AG09319 (cell line): ENCODE data around the gene TMEM132E.

Experiments
- DNase-seq: peaks from one replicate; pipeline ENCODE4 v3.0.0-alpha.2; 2010; ENCODE audit warnings: low read depth; ENCODE audit errors: extremely low read depth
- TF ChIP-seq, protein P1 (sequence below): IDR thresholded peaks from 2 replicates; pipeline ENCODE4 v1.5.1; 2011; ENCODE audit warnings: low read depth, mild to moderate bottlenecking, inconsistent platforms, low read length, moderate library complexity

TMEM132E gene

DNA sequence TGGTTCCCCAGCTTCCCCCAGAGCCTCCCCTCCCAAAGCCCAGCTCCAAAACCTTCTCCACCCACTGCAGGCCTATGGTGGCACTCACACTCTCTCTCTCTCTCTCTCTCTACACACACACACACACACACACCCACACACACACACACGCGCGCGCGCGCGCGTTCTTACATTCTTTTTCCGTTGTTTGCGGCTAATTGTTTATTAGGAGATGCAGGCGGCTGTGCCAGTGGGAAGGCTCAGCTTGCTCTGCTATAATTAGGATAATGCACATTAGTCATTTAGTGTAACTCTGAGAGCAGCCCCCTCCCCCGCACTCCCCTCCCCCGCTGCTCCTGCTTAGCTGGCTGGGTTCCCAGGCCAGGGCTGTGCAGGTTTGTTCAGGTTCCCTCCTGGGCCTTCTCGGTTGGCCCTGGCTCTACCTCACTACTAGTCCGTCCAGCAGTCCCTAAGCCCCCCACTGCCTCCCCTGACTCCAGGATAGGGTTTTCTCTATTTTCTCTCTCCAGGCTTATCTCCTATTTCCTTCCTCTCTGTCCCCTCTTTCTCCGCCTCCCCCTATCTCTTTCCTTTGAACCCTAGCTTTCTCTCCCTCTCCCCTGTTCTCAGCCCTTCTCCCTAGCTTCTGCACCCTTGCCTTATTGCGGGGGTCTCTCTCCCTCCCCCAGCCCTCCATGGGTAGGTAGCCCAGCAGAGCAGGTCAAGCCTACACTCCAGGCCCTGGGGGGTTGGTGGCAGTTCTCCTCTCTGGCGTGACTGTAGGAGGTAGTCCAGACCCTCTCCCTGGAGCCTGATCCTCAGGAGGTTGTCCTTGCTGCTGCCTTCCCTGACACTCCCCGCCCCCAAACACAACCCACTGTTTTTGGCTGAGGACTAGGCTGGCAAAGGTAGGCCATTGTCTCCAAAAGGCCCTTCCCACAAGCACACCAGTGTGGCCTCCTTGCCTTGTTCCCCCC, 34.0 kb downstream of the TMEM132E start:
- DNase-seq: no peak
- TF ChIP-seq, protein P1, sequence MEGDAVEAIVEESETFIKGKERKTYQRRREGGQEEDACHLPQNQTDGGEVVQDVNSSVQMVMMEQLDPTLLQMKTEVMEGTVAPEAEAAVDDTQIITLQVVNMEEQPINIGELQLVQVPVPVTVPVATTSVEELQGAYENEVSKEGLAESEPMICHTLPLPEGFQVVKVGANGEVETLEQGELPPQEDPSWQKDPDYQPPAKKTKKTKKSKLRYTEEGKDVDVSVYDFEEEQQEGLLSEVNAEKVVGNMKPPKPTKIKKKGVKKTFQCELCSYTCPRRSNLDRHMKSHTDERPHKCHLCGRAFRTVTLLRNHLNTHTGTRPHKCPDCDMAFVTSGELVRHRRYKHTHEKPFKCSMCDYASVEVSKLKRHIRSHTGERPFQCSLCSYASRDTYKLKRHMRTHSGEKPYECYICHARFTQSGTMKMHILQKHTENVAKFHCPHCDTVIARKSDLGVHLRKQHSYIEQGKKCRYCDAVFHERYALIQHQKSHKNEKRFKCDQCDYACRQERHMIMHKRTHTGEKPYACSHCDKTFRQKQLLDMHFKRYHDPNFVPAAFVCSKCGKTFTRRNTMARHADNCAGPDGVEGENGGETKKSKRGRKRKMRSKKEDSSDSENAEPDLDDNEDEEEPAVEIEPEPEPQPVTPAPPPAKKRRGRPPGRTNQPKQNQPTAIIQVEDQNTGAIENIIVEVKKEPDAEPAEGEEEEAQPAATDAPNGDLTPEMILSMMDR: no peak

DNA sequence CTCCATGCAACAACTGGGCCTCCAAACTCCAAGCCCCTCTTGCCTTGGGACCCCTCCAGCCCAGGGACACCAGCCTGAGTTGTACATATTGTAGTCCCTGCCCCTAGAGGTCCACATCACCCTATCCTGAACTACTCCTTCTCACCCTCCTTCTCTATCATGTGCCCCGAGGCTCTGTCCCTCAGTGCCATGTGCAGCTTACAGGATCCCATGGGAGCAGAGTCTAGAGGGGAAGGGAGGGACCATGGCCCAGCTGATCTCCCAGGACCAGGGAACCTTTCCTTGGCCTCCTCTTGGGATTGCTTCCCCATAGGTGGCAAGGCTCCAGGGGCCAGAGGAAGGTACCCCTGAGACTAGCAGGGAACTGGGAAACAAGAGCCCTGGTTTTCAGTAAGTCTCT, 35.3 kb downstream of the TMEM132E start:
- TF ChIP-seq, protein P1: no peak
- DNase-seq: no peak

DNA sequence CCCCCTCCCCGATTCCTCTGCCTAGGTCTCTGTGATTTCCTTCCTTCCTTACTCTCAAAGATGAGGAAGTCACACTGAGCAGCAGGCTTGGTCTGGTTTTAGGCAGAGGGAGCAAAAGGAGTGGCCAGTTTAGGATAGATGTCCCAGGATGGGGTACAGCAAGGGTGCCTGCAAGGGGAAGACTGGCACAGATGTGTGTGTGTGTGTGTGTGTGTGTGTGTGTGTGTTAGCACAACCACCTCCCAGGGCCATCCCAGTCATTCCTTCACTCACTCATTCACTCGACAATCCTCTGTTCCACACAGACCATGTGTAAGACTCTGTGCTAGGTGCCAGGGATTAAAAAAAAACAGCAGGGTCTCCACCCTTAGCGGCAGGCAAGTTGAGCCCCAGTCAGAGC, 35.9 kb downstream of the TMEM132E start:
- TF ChIP-seq, protein P1: no peak
- no peak for DNase-seq

DNA sequence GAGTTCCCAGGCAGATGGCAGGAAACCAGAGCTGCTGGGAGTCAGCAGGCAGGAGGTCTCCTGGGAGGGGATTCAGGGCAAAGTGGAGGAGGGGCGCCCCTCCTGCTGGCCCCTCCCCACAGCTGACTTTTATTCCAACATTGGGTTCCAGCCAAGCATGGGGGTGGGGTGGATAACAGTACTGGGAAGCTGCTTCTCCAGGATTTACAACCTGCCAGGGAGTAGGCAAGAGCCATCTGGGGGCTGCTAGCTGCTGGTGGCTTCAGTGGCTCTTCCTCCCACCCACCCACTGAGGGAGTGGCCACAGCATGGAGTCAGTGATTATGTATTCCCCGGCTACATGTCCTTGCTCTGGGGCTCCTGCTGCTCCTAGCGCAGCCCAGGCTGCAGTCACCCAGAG, 36.8 kb downstream of the TMEM132E start:
- TF ChIP-seq, protein P1: no peak

DNA sequence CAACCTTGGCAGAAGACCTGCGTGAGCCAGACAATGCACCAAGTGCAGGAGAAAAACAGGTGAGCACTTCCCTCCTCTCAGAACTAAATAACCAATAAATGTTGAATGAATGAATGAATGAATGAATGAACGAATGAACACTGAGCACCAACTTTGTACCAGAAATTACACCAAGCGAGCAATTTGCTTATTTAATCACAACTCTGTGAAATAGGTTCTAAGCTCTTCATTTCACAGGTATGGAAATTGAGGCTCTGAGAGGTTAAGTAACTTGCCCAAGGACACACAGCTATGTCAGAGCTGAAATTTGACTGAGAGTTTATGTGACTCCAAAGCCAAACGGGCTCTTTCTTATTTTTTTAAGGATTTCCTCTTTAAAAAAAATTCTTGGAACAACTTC, 38.0 kb downstream of the TMEM132E start:
- no peak for DNase-seq
- TF ChIP-seq, protein P1: no peak

More for the DNA sequence above, 36.8 kb downstream of the TMEM132E start:
- no peak for DNase-seq

DNA sequence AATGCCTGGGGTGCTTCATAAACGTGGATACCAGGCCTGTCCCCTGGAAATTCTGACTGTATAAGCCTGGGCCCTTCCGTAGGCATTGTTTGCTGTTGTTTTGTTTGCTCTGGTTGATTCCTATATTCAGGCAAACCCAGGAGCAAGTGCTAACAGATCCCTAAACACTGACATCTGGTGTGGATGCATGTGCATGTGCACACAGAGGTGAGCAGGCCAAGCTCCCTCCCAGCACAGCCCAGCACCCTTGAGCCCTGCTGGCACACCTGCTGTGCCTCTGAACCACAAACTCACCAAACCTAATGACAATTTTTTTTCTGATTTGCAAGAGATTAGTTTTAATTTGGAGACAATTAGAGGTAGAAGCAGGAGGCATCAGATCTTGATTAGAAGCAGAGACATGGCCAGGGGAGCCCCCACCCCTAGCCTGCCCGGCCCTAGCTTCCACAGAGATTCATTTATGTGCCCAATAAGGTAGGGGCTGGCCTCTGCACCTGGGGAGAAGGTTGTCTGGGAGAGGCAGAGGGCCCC, 40.4 kb downstream of the TMEM132E start:
- TF ChIP-seq, protein P1: no peak
- no peak for DNase-seq

DNA sequence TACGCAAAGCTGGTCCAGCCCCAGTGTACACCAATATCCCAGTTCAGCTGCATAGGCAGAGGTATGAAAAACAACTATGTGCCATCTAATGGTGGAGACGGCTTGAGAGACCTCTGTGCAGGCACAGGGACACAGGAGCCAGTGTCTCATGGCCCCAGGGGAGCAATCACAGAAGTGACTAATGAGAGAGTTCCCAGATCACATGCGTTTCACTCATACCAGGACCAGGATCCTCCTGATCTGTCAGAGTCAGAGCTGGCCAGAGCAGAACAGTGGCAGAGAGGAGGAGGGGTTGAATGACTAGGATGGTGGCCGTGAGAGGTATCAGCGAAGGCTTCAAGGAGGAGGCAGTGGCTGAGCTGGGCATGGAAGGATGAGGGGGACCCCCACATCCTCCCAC, 41.1 kb downstream of the TMEM132E start:
- DNase-seq: no peak
- TF ChIP-seq, protein P1: no peak
